HL-60 (cell line): Measurements from ENCODE around the gene B3GAT2.

Source experiments
- CTCF ChIP-seq: IDR thresholded peaks from one replicate; pipeline ENCODE4 v1.5.1; 2011; ENCODE audit warnings: low read length, control low read depth, inconsistent platforms; ENCODE audit not compliant: insufficient read depth
- POLR2AphosphoS5 ChIP-seq: IDR thresholded peaks from 2 replicates; pipeline ENCODE4 v1.6.1; 2012; ENCODE audit warnings: low read depth
- REST ChIP-seq: IDR thresholded peaks from 2 replicates; pipeline ENCODE4 v1.6.1; 2012; ENCODE audit warnings: low read depth; ENCODE audit not compliant: insufficient replicate concordance

GRCh38 chr6:70957284-70957617 lies 391 bp upstream of the B3GAT2 start:
- no peak for TF ChIP-seq POLR2AphosphoS5
- no peak for TF ChIP-seq CTCF
- no peak for TF ChIP-seq REST
